Fibroblast of lung (primary cell): ENCODE results near the gene VWA3B. TPM values are rescaled to one million over a fixed set of nuclear protein-coding genes. Genes with fewer than 3 reads are reported as not detected.

ENCODE experiments used
- DNase-seq, 2 donors: peaks; one replicate each; pipeline versions ENCODE4 v3.0.0 to v3.0.0-alpha.2; 2010; ENCODE audit warnings: low read depth in 2 of 2
- H2AFZ ChIP-seq: 2 replicates; pipeline ENCODE4 v1.5.1; 2012; ENCODE audit warnings: low read length, control low read depth, inconsistent platforms
- H3K27ac ChIP-seq: 2 replicates; pipeline ENCODE4 v1.5.1; 2011; ENCODE audit warnings: low read length, control low read depth; ENCODE audit not compliant: insufficient read depth
- H3K27me3 ChIP-seq: 2 replicates; pipeline ENCODE4 v1.5.1; 2011; ENCODE audit warnings: mild to moderate bottlenecking, low read length; ENCODE audit not compliant: control insufficient read depth, insufficient read depth
- H3K36me3 ChIP-seq: 2 replicates; pipeline ENCODE4 v1.5.1; 2011; ENCODE audit warnings: low read length; ENCODE audit not compliant: control insufficient read depth, insufficient read depth
- H3K4me1 ChIP-seq: 2 replicates; pipeline ENCODE4 v1.5.1; 2011; ENCODE audit warnings: low read length; ENCODE audit not compliant: control insufficient read depth, insufficient read depth; ENCODE audit errors: extremely low read depth
- H3K4me2 ChIP-seq: 2 replicates; pipeline ENCODE4 v1.5.1; 2011; ENCODE audit warnings: low read length, control low read depth; ENCODE audit not compliant: insufficient read depth; ENCODE audit errors: extremely low read depth
- H3K4me3 ChIP-seq, 4 experiments: fragments of 200-600 bp in 1 of 4; sonication (generic) in 1 of 4; replicated peaks in 1 of 4; 2 replicates each; pipeline ENCODE4 v1.5.1; 2011 to 2016; ENCODE audit warnings: low read length in 4 of 4, low read depth in 3 of 4, mild to moderate bottlenecking in 3 of 4, control low read depth in 2 of 4, inconsistent platforms in 1 of 4, mixed read lengths in 1 of 4; ENCODE audit not compliant: insufficient read depth in 1 of 4; ENCODE audit errors: control extremely low read depth in 1 of 4
- H3K79me2 ChIP-seq: 2 replicates; pipeline ENCODE4 v1.5.1; 2012; ENCODE audit warnings: mild to moderate bottlenecking, low read length, inconsistent platforms; ENCODE audit not compliant: control insufficient read depth, insufficient read depth
- H3K9ac ChIP-seq: 2 replicates; pipeline ENCODE4 v1.5.1; 2011; ENCODE audit warnings: mild to moderate bottlenecking, low read length, control low read depth; ENCODE audit not compliant: insufficient read depth
- H3K9me3 ChIP-seq: 2 replicates; pipeline ENCODE4 v1.5.1; 2012; ENCODE audit warnings: low read depth, low read length; ENCODE audit not compliant: control insufficient read depth, insufficient read depth
- H4K20me1 ChIP-seq: 2 replicates; pipeline ENCODE4 v1.5.1; 2011; ENCODE audit warnings: low read length; ENCODE audit not compliant: control insufficient read depth, insufficient read depth; ENCODE audit errors: extremely low read depth
- EZH2 ChIP-seq: IDR thresholded peaks from 2 replicates; pipeline ENCODE4 v1.5.1; 2012; ENCODE audit warnings: low read length, control low read depth, mild to moderate bottlenecking; ENCODE audit errors: missing control alignments
- polyA plus RNA-seq, 2 donors: library from polyadenylated mRNA; depleted of rRNA in 1 of 2; stranded (reverse) in 1 of 2; unstranded in 1 of 2; fragments of >200 nt; gene quantifications; 2 replicates each; pipeline ENCODE4 v1.2.1, GENCODE V29; 2011 to 2012; ENCODE audit warnings: missing spikeins in 1 of 2
- total RNA-seq: library from RNA; depleted of rRNA; stranded (reverse); fragments of >200 nt; gene quantifications from 2 replicates; pipeline ENCODE4 v1.2.1, GENCODE V29; 2014
- TF ChIP-seq, protein P1 (sequence below), 2 donors: IDR thresholded peaks in 1 of 2; conservative IDR thresholded peaks in 1 of 2; 1 replicate in 1 of 2; 2 replicates in 1 of 2; pipeline ENCODE4 v1.5.1; 2011 to 2012; ENCODE audit warnings: low read length in 2 of 2, control low read depth in 1 of 2, inconsistent platforms in 1 of 2, low read depth in 1 of 2, mild to moderate bottlenecking in 1 of 2

VWA3B gene
- total and polyA plus RNA-seq, 2 donors (not counting 1 experiment from before 2014, with no cell fraction given): 0.17 TPM; not detected in 1

DNA sequence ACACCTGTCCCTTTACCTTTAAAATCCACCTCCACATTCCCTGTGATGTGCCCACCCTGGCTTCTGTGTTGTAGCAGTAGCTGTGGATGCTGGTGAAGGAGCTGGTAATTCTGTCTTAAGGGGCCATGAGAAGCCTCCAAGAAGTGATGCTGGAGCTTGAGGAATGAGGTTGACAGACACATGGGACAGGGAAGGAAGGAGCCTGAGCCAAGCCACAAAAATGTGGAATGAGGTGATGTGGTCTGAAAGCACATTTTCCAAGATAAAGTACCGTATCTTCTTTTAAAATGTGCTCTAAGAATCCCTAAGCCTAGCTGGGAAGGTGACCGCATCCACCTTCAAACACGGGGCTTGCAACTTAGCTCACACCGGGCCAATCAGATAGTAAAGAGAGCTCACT is 31.2 kb downstream of the VWA3B start:
- H3K36me3 ChIP-seq: no peaks in the 10 kb centered on the region
- no peak for TF ChIP-seq EZH2
- no peak overlapping the region for H3K4me3 ChIP-seq
- no peak overlapping the region for H2AFZ ChIP-seq
- H3K79me2 ChIP-seq: no peaks in the 10 kb centered on the region
- H3K27ac ChIP-seq: no peak overlapping the region
- no peaks in the 10 kb centered on the region for H3K9me3 ChIP-seq
- peaks cover 9% of the 10 kb centered on the region for H3K27me3 ChIP-seq
- H4K20me1 ChIP-seq: no peaks in the 10 kb centered on the region
- DNase-seq: peak in 1 of 2 donors; percentile 84
- no peaks in the 10 kb centered on the region for H3K4me1 ChIP-seq
- no peak overlapping the region for H3K4me2 ChIP-seq
- no peak overlapping the region for H3K9ac ChIP-seq

DNA sequence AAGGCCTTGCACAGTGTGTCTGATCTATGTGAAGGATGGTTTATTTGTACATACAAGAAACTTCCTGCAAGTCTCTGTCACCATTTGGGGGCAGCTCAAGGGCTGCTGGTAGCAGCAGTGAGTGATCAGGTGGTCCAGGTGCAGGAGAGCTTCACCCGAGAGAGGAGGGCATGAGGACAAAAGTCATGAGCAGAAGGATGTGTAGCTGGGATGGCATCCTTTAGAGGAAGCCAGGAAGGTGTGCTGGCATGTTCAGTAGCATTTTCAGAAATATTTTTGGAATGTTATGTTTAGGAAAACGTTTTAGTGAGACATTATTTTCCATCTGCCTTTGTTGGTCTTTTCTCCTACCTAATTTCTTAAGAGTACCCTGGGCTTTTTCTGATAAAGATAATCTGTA is 31.9 kb downstream of the VWA3B start:
- H3K9ac ChIP-seq: no peak overlapping the region
- H3K27me3 ChIP-seq: peaks cover 9% of the 10 kb centered on the region
- no peaks in the 10 kb centered on the region for H3K4me1 ChIP-seq
- no peaks in the 10 kb centered on the region for H3K9me3 ChIP-seq
- no peak for TF ChIP-seq EZH2
- TF ChIP-seq, protein P1, sequence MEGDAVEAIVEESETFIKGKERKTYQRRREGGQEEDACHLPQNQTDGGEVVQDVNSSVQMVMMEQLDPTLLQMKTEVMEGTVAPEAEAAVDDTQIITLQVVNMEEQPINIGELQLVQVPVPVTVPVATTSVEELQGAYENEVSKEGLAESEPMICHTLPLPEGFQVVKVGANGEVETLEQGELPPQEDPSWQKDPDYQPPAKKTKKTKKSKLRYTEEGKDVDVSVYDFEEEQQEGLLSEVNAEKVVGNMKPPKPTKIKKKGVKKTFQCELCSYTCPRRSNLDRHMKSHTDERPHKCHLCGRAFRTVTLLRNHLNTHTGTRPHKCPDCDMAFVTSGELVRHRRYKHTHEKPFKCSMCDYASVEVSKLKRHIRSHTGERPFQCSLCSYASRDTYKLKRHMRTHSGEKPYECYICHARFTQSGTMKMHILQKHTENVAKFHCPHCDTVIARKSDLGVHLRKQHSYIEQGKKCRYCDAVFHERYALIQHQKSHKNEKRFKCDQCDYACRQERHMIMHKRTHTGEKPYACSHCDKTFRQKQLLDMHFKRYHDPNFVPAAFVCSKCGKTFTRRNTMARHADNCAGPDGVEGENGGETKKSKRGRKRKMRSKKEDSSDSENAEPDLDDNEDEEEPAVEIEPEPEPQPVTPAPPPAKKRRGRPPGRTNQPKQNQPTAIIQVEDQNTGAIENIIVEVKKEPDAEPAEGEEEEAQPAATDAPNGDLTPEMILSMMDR (conservative IDR thresholded peaks at IDR 0.05 in 1 of 2, IDR thresholded peaks at IDR 0.05 in 1 of 2; ENCODE audit: low read depth in 1 of 2, low read length in 2 of 2): no peak
- H3K27ac ChIP-seq: no peak overlapping the region
- no peak for DNase-seq
- no peaks in the 10 kb centered on the region for H3K79me2 ChIP-seq
- H3K4me2 ChIP-seq: no peak overlapping the region
- H3K4me3 ChIP-seq: no peak overlapping the region
- H2AFZ ChIP-seq: no peak overlapping the region
- no peaks in the 10 kb centered on the region for H3K36me3 ChIP-seq
- H4K20me1 ChIP-seq: no peaks in the 10 kb centered on the region

DNA sequence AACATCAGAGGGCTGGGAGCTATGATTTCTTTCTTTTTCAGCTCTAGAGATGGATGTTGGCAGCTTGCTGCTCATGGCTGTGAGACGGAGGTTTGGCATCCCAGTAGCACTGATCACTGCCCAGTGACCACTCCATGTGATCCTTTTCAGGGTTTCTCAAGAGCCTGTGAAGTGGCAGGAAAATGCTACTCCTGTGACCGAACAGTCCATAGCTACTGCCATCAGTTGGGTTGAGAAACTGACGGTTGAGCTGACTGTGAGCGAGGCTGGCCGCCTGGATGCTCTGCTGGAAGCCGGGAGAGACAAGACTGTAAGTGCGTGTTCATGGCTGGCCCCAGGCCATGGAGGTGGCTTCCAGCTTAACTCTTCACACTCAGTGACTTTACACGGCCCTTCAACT is 34.2 kb downstream of the VWA3B start:
- Histone ChIP-seq H3K79me2 (no peaks in the 10 kb centered on the region), H3K4me2 (no peak overlapping the region), H3K4me1 (no peaks in the 10 kb centered on the region), H3K9ac (no peak overlapping the region), H2AFZ (no peak overlapping the region), H3K27me3 (peaks cover 9% of the 10 kb centered on the region), H3K27ac (no peak overlapping the region), H3K9me3 (no peaks in the 10 kb centered on the region), H4K20me1 (no peaks in the 10 kb centered on the region), H3K36me3 (no peaks in the 10 kb centered on the region), H3K4me3 (no peak overlapping the region)
- peak in 1 of 2 donors; percentile 1 for DNase-seq
- TF ChIP-seq EZH2: no peak

DNA sequence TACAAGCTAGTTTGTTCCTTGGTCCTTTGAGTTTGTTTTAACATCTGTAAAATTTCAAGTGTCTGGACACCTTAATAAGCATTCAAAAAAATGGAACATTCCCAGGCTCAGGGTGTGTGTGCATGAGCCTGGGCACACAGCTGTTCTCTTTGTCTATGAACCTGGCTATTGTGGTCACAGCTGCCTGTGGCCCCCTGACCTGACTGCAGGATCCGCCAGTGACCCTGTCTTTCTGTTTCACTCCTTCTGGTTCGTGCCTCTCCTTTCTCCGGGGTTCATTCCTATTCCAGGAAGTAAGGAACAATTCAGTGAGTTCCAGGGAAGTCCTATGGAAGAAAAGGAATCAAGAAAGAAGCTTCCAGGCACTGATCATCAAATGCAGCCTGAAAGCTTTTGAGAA is 35.6 kb downstream of the VWA3B start:
- H3K9me3 ChIP-seq: no peaks in the 10 kb centered on the region
- no peak for DNase-seq
- H3K27me3 ChIP-seq: peaks cover 9% of the 10 kb centered on the region

More for the DNA sequence above, 35.6 kb downstream of the VWA3B start:
- Histone ChIP-seq H3K4me2 (no peak overlapping the region), H3K79me2 (no peaks in the 10 kb centered on the region), H4K20me1 (no peaks in the 10 kb centered on the region), H3K27ac (no peak overlapping the region), H3K36me3 (no peaks in the 10 kb centered on the region), H3K4me3 (no peak overlapping the region), H2AFZ (no peak overlapping the region), H3K9ac (no peak overlapping the region), H3K4me1 (no peaks in the 10 kb centered on the region)
- TF ChIP-seq, protein P1 (conservative IDR thresholded peaks at IDR 0.05 in 1 of 2, IDR thresholded peaks at IDR 0.05 in 1 of 2; ENCODE audit: low read depth in 1 of 2, low read length in 2 of 2): no peak
- no peak for TF ChIP-seq EZH2
